ENCODE data around the gene ECEL1.
"Not testable (repeated sequence)": the region's sequence is repeated elsewhere in the genome, so short reads cannot be mapped to it uniquely, and the experiment has no call there.

- TF ChIP-seq, protein P1, sequence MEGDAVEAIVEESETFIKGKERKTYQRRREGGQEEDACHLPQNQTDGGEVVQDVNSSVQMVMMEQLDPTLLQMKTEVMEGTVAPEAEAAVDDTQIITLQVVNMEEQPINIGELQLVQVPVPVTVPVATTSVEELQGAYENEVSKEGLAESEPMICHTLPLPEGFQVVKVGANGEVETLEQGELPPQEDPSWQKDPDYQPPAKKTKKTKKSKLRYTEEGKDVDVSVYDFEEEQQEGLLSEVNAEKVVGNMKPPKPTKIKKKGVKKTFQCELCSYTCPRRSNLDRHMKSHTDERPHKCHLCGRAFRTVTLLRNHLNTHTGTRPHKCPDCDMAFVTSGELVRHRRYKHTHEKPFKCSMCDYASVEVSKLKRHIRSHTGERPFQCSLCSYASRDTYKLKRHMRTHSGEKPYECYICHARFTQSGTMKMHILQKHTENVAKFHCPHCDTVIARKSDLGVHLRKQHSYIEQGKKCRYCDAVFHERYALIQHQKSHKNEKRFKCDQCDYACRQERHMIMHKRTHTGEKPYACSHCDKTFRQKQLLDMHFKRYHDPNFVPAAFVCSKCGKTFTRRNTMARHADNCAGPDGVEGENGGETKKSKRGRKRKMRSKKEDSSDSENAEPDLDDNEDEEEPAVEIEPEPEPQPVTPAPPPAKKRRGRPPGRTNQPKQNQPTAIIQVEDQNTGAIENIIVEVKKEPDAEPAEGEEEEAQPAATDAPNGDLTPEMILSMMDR (IDR thresholded peaks at IDR 0.05), result not testable (repeated sequence)
- not testable (repeated sequence) for TF ChIP-seq POLR2A (IDR thresholded peaks at IDR 0.05)
Observed at GRCh38 chr2:232441922-232442321, 45.7 kb downstream of the ECEL1 start.

All from Peyer's patch (tissue), 4 donors.